CD4-positive, alpha-beta memory T cell (primary cell): Measurements from ENCODE around the gene SEC31B. TPM values are rescaled to one million over a fixed set of nuclear protein-coding genes. Genes with fewer than 3 reads are reported as not detected.

Experiments used
- CTCF ChIA-PET: fragments of 350-600 bp; sonication (Branson Sonifier 250); formaldehyde crosslinking; loops from one replicate; lab custom pipeline; 2021; ENCODE audit warnings: inconsistent platforms; ENCODE audit not compliant: partially characterized antibody; lab: Charles Lee
- POLR2A ChIA-PET: fragments of 350-600 bp; sonication (Branson Sonifier 250); formaldehyde crosslinking; loops from one replicate; lab custom pipeline; 2021; ENCODE audit not compliant: partially characterized antibody; lab: Charles Lee
- DNase-seq, 5 donors: peaks; one replicate each; pipeline versions ENCODE4 v3.0.0 to v3.0.0-alpha.2; 2020 to 2022; ENCODE audit warnings: mixed read lengths in 1 of 5
- H3K27ac ChIP-seq: one replicate; pipeline ENCODE4 v1.7.0; 2013; ENCODE audit warnings: low read depth, low read length
- H3K27me3 ChIP-seq: 2 replicates; pipeline ENCODE4 v1.7.0; 2013; ENCODE audit warnings: mild to moderate bottlenecking, low read length, moderate library complexity; ENCODE audit not compliant: insufficient read depth
- H3K36me3 ChIP-seq: 2 replicates; pipeline ENCODE4 v1.7.0; 2013; ENCODE audit warnings: mild to moderate bottlenecking, low read length, moderate library complexity; ENCODE audit not compliant: insufficient read depth
- H3K4me1 ChIP-seq: 2 replicates; pipeline ENCODE4 v1.7.0; 2013; ENCODE audit warnings: mild to moderate bottlenecking, low read length, moderate library complexity; ENCODE audit not compliant: insufficient read depth
- H3K4me3 ChIP-seq, 2 donors: one replicate each; pipeline ENCODE4 v1.7.0; 2013; ENCODE audit warnings: low read length in 2 of 2, mild to moderate bottlenecking in 1 of 2
- H3K9me3 ChIP-seq, 2 donors: one replicate each; pipeline ENCODE4 v1.7.0; 2013; ENCODE audit warnings: low read length in 2 of 2, control low read depth in 1 of 2; ENCODE audit not compliant: control insufficient read depth in 1 of 2
- H3K27ac Mint-ChIP-seq, 7 donors: one replicate each; pipeline ENCODE4 v1.8.0; 2020 to 2021; ENCODE audit warnings: mixed read lengths in 7 of 7, mild to moderate bottlenecking in 6 of 7, inconsistent platforms in 3 of 7, moderate library complexity in 3 of 7
- H3K27me3 Mint-ChIP-seq, 2 donors: one replicate each; pipeline ENCODE4 v1.8.0; 2020 to 2021; ENCODE audit warnings: mixed read lengths in 2 of 2
- H3K36me3 Mint-ChIP-seq, 2 donors: one replicate each; pipeline ENCODE4 v1.8.0; 2020 to 2021; ENCODE audit warnings: mixed read lengths in 2 of 2, inconsistent platforms in 1 of 2, mild to moderate bottlenecking in 1 of 2
- H3K4me1 Mint-ChIP-seq, 4 donors: one replicate each; pipeline ENCODE4 v1.8.0; 2020 to 2021; ENCODE audit warnings: mixed read lengths in 4 of 4, mild to moderate bottlenecking in 1 of 4
- H3K4me3 Mint-ChIP-seq, 8 donors: one replicate each; pipeline ENCODE4 v1.8.0; 2020 to 2021; ENCODE audit warnings: mixed read lengths in 8 of 8, mild to moderate bottlenecking in 7 of 8, moderate library complexity in 6 of 8, inconsistent platforms in 3 of 8
- H3K9me3 Mint-ChIP-seq, 8 donors: one replicate each; pipeline ENCODE4 v1.8.0; 2020 to 2021; ENCODE audit warnings: mixed read lengths in 8 of 8, mild to moderate bottlenecking in 5 of 8, inconsistent platforms in 3 of 8, moderate library complexity in 1 of 8
- intact Hi-C: fragments of 100-400 bp; cut with micrococcal nuclease; formaldehyde crosslinking; loops from one replicate; pipeline ENCODE4 v1.15.1; 2023
- polyA plus RNA-seq, 2 donors: library from polyadenylated mRNA; unstranded; fragments of 300-500 nt; fragmentation: Illumina TruSeq; gene quantifications; one replicate each; pipeline ENCODE4 v1.2.3, GENCODE V29; 2021
- total RNA-seq, 2 experiments: library from RNA; stranded (reverse); gene quantifications; one replicate each; pipeline ENCODE4 v1.2.3, GENCODE V29; 2021

The SEC31B gene
- total and polyA plus RNA-seq, 4 experiments from 2014 or later, result 0.76 to 70.9 (median 33.2) TPM

DNA sequence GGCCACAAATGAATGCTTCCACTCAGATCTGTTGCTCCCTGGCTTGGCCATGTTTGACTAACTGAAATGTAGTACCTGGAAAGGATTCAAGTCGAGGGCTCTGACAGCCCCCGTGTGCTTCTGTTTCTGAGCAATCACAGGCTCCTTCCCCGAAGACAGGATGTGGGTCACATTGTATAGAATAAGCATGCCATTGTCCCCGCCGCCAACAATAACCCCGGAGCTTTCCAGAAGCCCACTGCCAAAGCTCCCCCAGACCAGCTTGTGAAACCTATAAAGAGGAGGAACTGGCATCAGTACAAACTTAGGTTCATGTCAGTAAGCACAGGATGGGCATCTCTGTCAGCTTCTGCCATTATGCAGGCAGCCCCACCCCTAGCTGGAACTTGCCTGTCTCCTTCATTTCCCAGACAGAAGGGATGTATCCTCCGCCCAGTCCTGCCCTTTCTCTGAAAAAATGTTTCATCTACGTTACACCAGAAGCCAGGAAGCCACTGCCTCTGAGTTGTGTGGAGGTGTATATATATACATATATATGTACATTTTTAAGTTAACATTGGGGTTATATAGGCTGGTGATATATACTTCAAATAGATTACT is 10.3 kb downstream of the SEC31B start:
- peak overlapping the region in 1 of 2 donors; percentile 3 for H3K4me3 ChIP-seq
- no peaks in the 10 kb centered on the region for H3K9me3 ChIP-seq
- H3K4me3 Mint-ChIP-seq, result peak overlapping the region; percentile 16 to 90 (median 66)
- ChIA-PET CTCF (interaction anchor here (0.9 to 10.2 kb wide), 27 partner anchors 8 to 661 kb away, joined by 3 to 133 read pairs (median 4); partner anchors contain the start of genes HIF1AN, NDUFB8, SCD and SEC31B), POLR2A (interaction anchor here (0.7 to 4.1 kb wide), 6 partner anchors 8 to 75 kb away, joined by 3 to 23 read pairs (median 5); partner anchors contain the start of gene HIF1AN)
- H3K27me3 ChIP-seq, result no peaks in the 10 kb centered on the region
- intact Hi-C loops, result loop anchor here (1.0 to 5.0 kb wide), 2 partner anchors 9 to 662 kb away; no protein-coding TSS in a partner anchor
- peaks cover 58% of the 10 kb centered on the region for H3K4me1 ChIP-seq
- DNase-seq, result peak in 3 of 5 donors; percentile 12 to 18 (median 13)
- H3K9me3 Mint-ChIP-seq, result no peaks in the 10 kb centered on the region
- peaks cover 42 to 66% (median 51%) of the 10 kb centered on the region in 4 donors for H3K4me1 Mint-ChIP-seq
- no peaks in the 10 kb centered on the region for H3K27me3 Mint-ChIP-seq
- peak overlapping the region; percentile 22 for H3K27ac ChIP-seq
- H3K36me3 Mint-ChIP-seq, result peaks cover 24 to 33% of the 10 kb centered on the region in 2 donors
- H3K36me3 ChIP-seq, result peaks cover 11% of the 10 kb centered on the region
- H3K27ac Mint-ChIP-seq, result peak overlapping the region; percentile 66 to 94 (median 88)

DNA sequence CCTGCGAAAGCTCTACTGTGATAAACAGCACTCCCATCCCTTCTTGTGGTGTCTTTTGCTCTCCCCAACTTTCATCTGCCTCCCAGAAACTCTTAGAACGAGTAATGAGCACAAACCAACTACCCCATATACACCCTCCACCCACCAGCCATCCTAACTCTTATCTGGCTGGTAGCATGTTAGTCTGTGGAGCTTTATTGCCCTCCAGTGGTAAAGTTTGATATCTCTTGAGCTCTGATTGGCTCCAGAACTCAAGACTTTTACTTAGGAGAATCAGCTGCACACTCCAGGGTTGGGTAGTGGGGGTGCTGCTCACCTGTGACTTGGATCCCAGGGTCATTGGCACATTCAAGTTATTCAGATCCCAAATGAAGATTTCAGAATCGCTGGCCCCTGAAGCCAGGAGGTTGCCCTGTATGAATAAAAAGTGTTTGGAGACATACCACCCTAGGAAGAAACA is 10.9 kb downstream of the SEC31B start:
- Histone ChIP-seq H3K4me1 (peaks cover 58% of the 10 kb centered on the region), H3K27me3 (no peaks in the 10 kb centered on the region), H3K9me3 (no peaks in the 10 kb centered on the region), H3K27ac (peak overlapping the region; percentile 22), H3K36me3 (peaks cover 11% of the 10 kb centered on the region), H3K4me3 (peak overlapping the region in 1 of 2 donors; percentile 3)
- Mint-ChIP-seq H3K9me3 (no peaks in the 10 kb centered on the region), H3K36me3 (peaks cover 25 to 38% of the 10 kb centered on the region in 2 donors), H3K4me3 (peak overlapping the region; percentile 16 to 90 (median 66)), H3K4me1 (peaks cover 42 to 66% (median 51%) of the 10 kb centered on the region in 4 donors), H3K27ac (peak overlapping the region; percentile 58 to 94 (median 86)), H3K27me3 (no peaks in the 10 kb centered on the region)
- intact Hi-C loops, result loop anchor here (1.0 to 5.0 kb wide), 6 partner anchors 10 to 661 kb away; no protein-coding TSS in a partner anchor
- CTCF ChIA-PET, result interaction anchor here (0.6 to 10.2 kb wide), 25 partner anchors 8 to 660 kb away, joined by 3 to 133 read pairs (median 5); partner anchors contain the start of genes HIF1AN, NDUFB8, SCD and SEC31B
- POLR2A ChIA-PET, result interaction anchor here (0.9 to 4.1 kb wide), 5 partner anchors 9 to 74 kb away, joined by 3 to 23 read pairs (median 6); partner anchors contain the start of gene HIF1AN
- DNase-seq, result peak; percentile 63 to 74 (median 68)

DNA sequence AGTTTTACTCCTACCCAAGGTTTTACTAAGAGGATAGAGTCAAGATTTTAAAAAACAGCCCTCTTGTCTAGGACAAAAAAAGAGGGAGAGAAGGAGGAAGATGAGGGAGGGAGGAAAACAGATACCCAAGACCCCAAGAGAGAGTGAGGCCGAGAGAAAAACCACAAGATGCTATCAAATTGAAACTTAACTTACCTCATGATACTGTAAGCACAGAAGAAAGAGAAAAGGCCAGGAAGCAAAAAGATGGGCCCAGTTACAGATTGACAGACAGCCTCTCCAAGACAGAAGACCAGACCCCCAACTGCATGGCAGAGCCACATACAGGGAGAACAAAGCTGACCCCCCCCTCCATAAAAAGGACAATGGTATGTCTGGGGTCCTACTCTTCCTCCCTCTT is 11.4 kb downstream of the SEC31B start:
- Mint-ChIP-seq H3K27ac (peak overlapping the region; percentile 72 to 94 (median 86)), H3K4me1 (peaks cover 42 to 66% (median 51%) of the 10 kb centered on the region in 4 donors), H3K9me3 (no peaks in the 10 kb centered on the region), H3K27me3 (no peaks in the 10 kb centered on the region), H3K36me3 (peaks cover 25 to 39% of the 10 kb centered on the region in 2 donors), H3K4me3 (peak overlapping the region in 3 of 8 donors; percentile 49 to 53 (median 51))
- no peaks in the 10 kb centered on the region for H3K9me3 ChIP-seq
- POLR2A ChIA-PET, result interaction anchor here (0.9 to 4.1 kb wide), 5 partner anchors 9 to 74 kb away, joined by 3 to 23 read pairs (median 6); partner anchors contain the start of gene HIF1AN
- CTCF ChIA-PET, result interaction anchor here (0.6 to 10.2 kb wide), 18 partner anchors 7 to 659 kb away, joined by 3 to 133 read pairs (median 7); partner anchors contain the start of genes HIF1AN, NDUFB8, SCD and SEC31B
- H3K27me3 ChIP-seq, result no peaks in the 10 kb centered on the region
- H3K4me1 ChIP-seq, result peaks cover 58% of the 10 kb centered on the region
- no peak for DNase-seq
- H3K36me3 ChIP-seq, result peaks cover 11% of the 10 kb centered on the region
- peak overlapping the region; percentile 22 for H3K27ac ChIP-seq
- H3K4me3 ChIP-seq, result no peak overlapping the region
- intact Hi-C loops, result loop anchor here (1.0 to 5.0 kb wide), 5 partner anchors 26 to 661 kb away; no protein-coding TSS in a partner anchor

DNA sequence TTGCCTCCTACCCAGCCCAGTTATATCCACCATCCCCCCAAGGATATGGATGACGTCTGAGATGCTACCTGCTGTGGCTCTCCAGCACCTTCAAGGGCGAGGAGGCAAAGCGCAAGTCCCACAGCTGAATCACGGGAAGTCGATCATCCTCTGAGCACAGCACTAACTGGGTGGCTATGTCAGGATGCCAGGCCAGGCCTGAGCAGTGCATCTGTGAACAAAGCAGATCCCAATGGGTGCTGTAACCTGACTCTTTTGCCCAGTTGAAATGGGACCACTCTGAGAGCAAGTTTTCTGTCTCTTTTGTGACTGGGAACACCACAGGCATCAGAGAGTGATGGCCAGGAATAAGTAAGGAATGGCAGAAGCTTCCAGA is 12.3 kb downstream of the SEC31B start:
- Mint-ChIP-seq H3K27me3 (no peaks in the 10 kb centered on the region), H3K4me3 (no peak overlapping the region)
- CTCF ChIA-PET, result interaction anchor here (1.8 to 10.2 kb wide), 7 partner anchors 10 to 166 kb away, joined by 4 to 133 read pairs (median 68); partner anchors contain the start of genes SCD and SEC31B

DNA sequence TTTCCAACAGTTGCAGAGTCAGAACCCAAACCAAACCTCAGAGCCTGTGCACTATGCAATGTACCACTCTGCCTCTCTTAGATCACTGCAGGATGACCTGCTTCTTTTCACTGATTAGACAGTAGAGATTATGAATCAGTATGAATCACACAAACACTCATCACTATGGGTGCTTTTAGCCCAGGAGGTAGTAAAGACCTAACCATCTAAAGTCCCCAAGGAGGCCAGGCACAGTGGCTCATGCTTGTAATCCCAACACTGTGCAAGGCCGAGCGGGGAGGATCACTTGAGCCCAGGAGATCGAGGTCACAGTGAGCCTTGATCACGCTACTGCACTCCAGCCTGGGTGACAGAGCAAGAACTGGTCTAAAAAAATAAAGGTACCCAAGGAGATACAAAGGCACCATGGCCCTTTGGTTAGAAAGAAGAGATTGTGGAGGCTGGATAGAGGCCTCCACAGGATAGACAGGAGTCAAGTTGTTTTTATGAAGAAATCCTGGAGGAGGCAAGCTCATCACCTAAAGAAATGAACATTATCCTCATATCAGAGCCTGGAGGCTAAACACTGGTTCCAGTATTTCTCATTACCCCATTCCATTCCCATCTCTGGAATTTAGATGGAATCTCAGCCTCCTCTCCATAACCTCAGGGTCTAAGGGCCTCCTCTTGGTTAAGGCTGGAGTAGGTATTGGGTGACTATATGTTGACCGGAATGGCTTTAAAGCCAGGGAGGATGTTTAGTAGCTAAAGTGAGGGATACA is 12.9 kb downstream of the SEC31B start:
- Mint-ChIP-seq H3K27ac (peak overlapping the region in 4 of 7 donors; percentile 53 to 66 (median 64)), H3K9me3 (no peaks in the 10 kb centered on the region), H3K4me1 (peaks cover 37 to 57% (median 41%) of the 10 kb centered on the region in 4 donors), H3K36me3 (peaks cover 34 to 48% of the 10 kb centered on the region in 2 donors), H3K27me3 (no peaks in the 10 kb centered on the region), H3K4me3 (no peak overlapping the region)
- intact Hi-C loops, result loop anchor here (5.0 kb wide), 1 partner anchor 659 kb away; no protein-coding TSS in a partner anchor
- H3K27ac ChIP-seq, result no peak overlapping the region
- H3K4me3 ChIP-seq, result no peak overlapping the region
- H3K27me3 ChIP-seq, result no peaks in the 10 kb centered on the region
- H3K4me1 ChIP-seq, result peaks cover 49% of the 10 kb centered on the region
- no peak for DNase-seq
- H3K9me3 ChIP-seq, result no peaks in the 10 kb centered on the region
- H3K36me3 ChIP-seq, result peaks cover 16% of the 10 kb centered on the region
- POLR2A ChIA-PET, result no interaction called here
- CTCF ChIA-PET, result interaction anchor here (2.6 to 10.2 kb wide), 6 partner anchors 10 to 165 kb away, joined by 14 to 133 read pairs (median 84); partner anchors contain the start of genes SCD and SEC31B

More for the DNA sequence above, 12.3 kb downstream of the SEC31B start:
- POLR2A ChIA-PET, result interaction anchor here (4.1 kb wide), 1 partner anchor 25 kb away, joined by 23 read pairs; no protein-coding TSS in a partner anchor
- Mint-ChIP-seq H3K4me1 (peaks cover 42 to 62% (median 47%) of the 10 kb centered on the region in 4 donors), H3K27ac (peak overlapping the region in 4 of 7 donors; percentile 25 to 53 (median 42)), H3K36me3 (peaks cover 31 to 45% of the 10 kb centered on the region in 2 donors), H3K9me3 (no peaks in the 10 kb centered on the region)
- intact Hi-C loops, result loop anchor here (5.0 kb wide), 1 partner anchor 660 kb away; no protein-coding TSS in a partner anchor
- DNase-seq, result no peak
- no peak overlapping the region for H3K4me3 ChIP-seq
- no peaks in the 10 kb centered on the region for H3K9me3 ChIP-seq
- H3K27ac ChIP-seq, result no peak overlapping the region
- peaks cover 11% of the 10 kb centered on the region for H3K36me3 ChIP-seq
- H3K4me1 ChIP-seq, result peaks cover 54% of the 10 kb centered on the region
- H3K27me3 ChIP-seq, result no peaks in the 10 kb centered on the region

DNA sequence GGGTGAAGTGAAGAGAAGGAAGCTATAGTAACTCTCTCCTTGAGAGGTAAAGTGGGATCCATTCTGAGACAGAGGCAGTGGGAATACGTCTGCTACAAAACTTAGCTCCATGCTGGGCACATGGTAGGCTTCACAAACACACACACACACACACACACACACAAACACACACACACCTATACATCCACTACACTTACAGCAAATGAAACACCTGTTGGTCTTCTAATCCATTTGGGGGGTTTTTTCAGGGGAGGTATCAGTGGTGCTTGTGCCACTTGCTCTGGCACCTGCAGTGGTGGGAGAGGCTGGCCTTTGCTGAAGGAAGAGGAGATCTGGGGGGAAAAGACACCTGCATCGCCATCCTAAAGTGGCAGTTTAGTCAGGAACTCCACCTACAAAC is 14.5 kb downstream of the SEC31B start:
- no peak for DNase-seq
- CTCF ChIA-PET, result interaction anchor here (0.9 to 8.7 kb wide), 2 partner anchors 15 to 23 kb away, joined by 6 to 133 read pairs; partner anchors contain the start of gene SEC31B
- Mint-ChIP-seq H3K9me3 (no peaks in the 10 kb centered on the region), H3K27me3 (no peaks in the 10 kb centered on the region), H3K4me1 (peaks cover 23 to 41% (median 26%) of the 10 kb centered on the region in 4 donors), H3K4me3 (no peak overlapping the region), H3K36me3 (peaks cover 41 to 60% of the 10 kb centered on the region in 2 donors), H3K27ac (peak overlapping the region in 1 of 7 donors; percentile 52)
- POLR2A ChIA-PET, result no interaction called here
- intact Hi-C loops, result loop anchor here (5.0 kb wide), 1 partner anchor 658 kb away; no protein-coding TSS in a partner anchor
- H3K4me3 ChIP-seq, result no peak overlapping the region
- no peaks in the 10 kb centered on the region for H3K27me3 ChIP-seq
- peaks cover 22% of the 10 kb centered on the region for H3K36me3 ChIP-seq
- H3K9me3 ChIP-seq, result no peaks in the 10 kb centered on the region
- no peak overlapping the region for H3K27ac ChIP-seq
- peaks cover 33% of the 10 kb centered on the region for H3K4me1 ChIP-seq
